ENCODE results near the gene KIF2C.
A peak's percentile ranks its signal among the peaks of the same experiment; 100 is the strongest.

The KIF2C gene

GRCh38 chr1:44705938-44706337 lies 33.7 kb upstream of the KIF2C start:
- no peak for TF ChIP-seq CTCF (IDR thresholded peaks at IDR 0.05; ENCODE audit: insufficient read depth, low read length, missing control alignments)
- no peak overlapping the region for H3K4me3 ChIP-seq (ENCODE audit: low read depth, low read length)
- DNase-seq (ENCODE audit: low read depth, low spot score), result no peak
- ChIA-PET CTCF (interaction anchor here (2.1 to 2.9 kb wide), 2 partner anchors 11 to 26 kb away, joined by 11 to 37 read pairs; partner anchors contain the start of gene RNU5D-1), POLR2A (interaction anchor here (0.8 to 1.4 kb wide), 2 partner anchors 25 to 32 kb away, joined by 3 to 5 read pairs; partner anchors contain the start of genes ARMH1, RNU5D-1 and TMEM53)

- peak; percentile 77 for DNase-seq (ENCODE audit: low read depth, low spot score)
- no peak overlapping the region for H3K4me3 ChIP-seq (ENCODE audit: low read depth, low read length)
- no peak for TF ChIP-seq CTCF (IDR thresholded peaks at IDR 0.05; ENCODE audit: insufficient read depth, low read length, missing control alignments)
- ChIA-PET CTCF (interaction anchor here (0.5 to 2.9 kb wide), 10 partner anchors 8 to 86 kb away, joined by 3 to 37 read pairs (median 4); partner anchors contain the start of gene RNU5D-1), POLR2A (interaction anchor here (0.5 to 1.4 kb wide), 5 partner anchors 23 to 596 kb away, joined by 3 to 5 read pairs (median 4); partner anchors contain the start of genes ARMH1 and TMEM53)
Measured at GRCh38 chr1:44707112-44707881, 32.3 kb upstream of the KIF2C start.

- DNase-seq (ENCODE audit: low read depth, low spot score), result no peak
- POLR2A ChIA-PET, result interaction anchor here (0.6 kb wide), 1 partner anchor 33 kb away, joined by 5 read pairs; no protein-coding TSS in a partner anchor
- peak; percentile 33 for TF ChIP-seq CTCF (IDR thresholded peaks at IDR 0.05; ENCODE audit: insufficient read depth, low read length, missing control alignments)
- CTCF ChIA-PET, result interaction anchor here (0.6 to 12.6 kb wide), 15 partner anchors 9 to 86 kb away, joined by 3 to 217 read pairs (median 5); partner anchors contain the start of gene RNU5D-1
- H3K4me3 ChIP-seq (ENCODE audit: low read depth, low read length), result no peak overlapping the region
Measured at GRCh38 chr1:44707959-44708831, 31.4 kb upstream of the KIF2C start.

GRCh38 chr1:44713321-44713781 lies 26.3 kb upstream of the KIF2C start:
- TF ChIP-seq CTCF (IDR thresholded peaks at IDR 0.05; ENCODE audit: insufficient read depth, low read length, missing control alignments), result no peak
- DNase-seq (ENCODE audit: low read depth, low spot score), result no peak
- CTCF ChIA-PET, result interaction anchor here (0.8 to 12.6 kb wide), 7 partner anchors 8 to 78 kb away, joined by 3 to 217 read pairs (median 3); partner anchors contain the start of gene RNU5D-1
- POLR2A ChIA-PET, result no interaction called here
- H3K4me3 ChIP-seq (ENCODE audit: low read depth, low read length), result no peak overlapping the region

- no peak for DNase-seq (ENCODE audit: low read depth, low spot score)
- POLR2A ChIA-PET, result no interaction called here
- CTCF ChIA-PET, result interaction anchor here (0.7 to 12.6 kb wide), 10 partner anchors 8 to 777 kb away, joined by 3 to 217 read pairs (median 4); partner anchors contain the start of genes ARMH1 and RNU5D-1
- TF ChIP-seq CTCF (IDR thresholded peaks at IDR 0.05; ENCODE audit: insufficient read depth, low read length, missing control alignments), result no peak
- no peak overlapping the region for H3K4me3 ChIP-seq (ENCODE audit: low read depth, low read length)
Measured at GRCh38 chr1:44714532-44714931, 25.1 kb upstream of the KIF2C start.
